Stimulated activated CD4-positive, alpha-beta T cell treated with anti-CD3 and anti-CD28 coated beads, Interleukin-12 subunit alpha, Interleukin-12 subunit beta, amount 100 ng/mL, for 4 hours (primary cell): Measurements from ENCODE around the gene CARS1.
"Not testable (repeated sequence)": the region's sequence is repeated elsewhere in the genome, so short reads cannot be mapped to it uniquely, and the experiment has no call there.

ENCODE experiments used
- DNase-seq: peaks from one replicate; pipeline ENCODE4 v3.0.0-alpha.2; 2020

The CARS1 gene

GRCh38 chr11:3089236-3090061, 32.2 kb upstream of the CARS1 start:
- DNase-seq = no peak

DNA sequence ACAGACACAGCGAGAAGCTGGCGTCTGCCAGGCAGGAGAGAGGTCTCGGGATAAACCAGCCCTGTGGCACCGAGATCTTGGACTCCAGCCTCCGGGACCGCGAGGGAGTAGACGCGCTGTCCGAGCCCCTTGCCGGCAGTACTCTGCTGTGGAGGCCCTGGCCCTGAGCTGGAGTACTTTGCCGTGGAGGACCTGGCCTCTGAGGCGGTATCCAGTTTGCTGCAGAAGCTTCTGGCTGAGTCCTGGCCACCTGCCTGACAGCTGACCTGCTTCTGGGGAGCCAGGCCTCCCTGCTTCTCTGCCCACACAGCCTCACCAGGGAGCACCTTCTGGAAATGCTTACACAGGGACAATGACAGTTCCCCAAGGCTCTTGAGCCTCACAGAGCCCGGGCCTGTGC, 31.6 kb upstream of the CARS1 start:
- DNase-seq = no peak

DNA sequence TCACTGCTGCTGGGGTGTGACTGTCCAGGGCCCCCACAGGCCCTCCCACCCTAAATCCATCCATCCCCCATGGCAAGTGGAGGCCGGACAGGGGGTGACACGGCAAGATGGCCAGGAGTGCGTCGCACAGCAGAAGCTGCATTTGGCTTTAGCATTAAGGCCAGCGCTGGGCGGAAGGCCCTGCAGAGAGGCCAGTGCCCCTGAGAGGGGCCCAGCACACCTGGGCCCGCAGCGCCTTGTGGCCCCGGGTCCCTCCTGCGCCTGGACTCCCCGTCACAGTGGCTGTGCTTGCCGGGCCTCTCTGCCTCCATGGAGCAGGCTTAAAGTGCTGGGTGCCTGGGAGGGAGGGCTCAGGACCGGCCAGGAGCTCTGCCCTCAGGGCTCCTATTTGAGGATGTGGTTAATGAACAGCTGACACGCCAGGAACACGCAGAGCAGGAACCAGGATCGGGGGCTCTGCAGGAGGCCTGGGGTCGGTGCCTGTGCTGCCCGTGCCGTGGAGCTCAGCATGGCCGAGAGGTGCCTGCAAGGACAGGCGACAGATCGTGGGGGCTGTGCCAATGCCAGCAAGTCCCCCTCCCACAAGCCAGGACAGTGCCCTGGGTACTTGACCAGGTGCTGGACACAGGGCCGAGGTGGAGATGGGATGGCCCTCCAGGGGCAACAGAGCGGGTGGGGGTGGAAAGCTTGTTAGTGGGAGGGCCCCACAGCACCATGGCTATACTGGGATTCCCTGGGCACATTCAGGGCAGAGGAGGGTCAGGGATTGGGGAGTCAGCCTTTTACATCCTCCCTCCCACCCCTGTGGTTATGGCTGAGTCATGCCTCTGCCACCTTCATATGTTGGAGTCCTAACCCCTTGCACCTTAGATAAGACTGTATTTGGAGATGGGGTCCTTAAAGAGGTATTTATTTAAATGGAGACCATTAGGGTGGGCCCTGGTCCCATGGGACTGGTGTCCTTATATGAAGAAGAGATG, 30.9 kb upstream of the CARS1 start:
- DNase-seq = no peak

DNA sequence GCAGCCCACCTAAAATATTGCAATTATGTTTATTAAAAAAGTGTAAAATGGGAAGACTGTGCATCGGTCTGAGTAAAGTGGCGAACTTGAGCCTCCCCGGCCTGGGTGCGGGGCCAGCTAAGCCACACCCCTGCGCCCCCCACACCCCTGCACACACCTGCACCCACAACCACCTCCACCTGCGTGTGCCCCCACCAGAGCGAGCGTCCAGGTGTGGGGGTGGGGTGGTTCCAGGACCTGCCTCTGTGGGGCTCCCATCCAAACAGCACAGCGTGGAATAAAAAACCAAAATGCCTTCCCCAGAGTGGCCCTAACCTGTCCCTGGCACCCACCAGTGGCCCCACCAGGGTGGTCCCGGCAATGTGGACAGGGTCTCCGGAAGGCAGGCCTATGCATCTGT, 30.1 kb upstream of the CARS1 start:
- no peak for DNase-seq

DNA sequence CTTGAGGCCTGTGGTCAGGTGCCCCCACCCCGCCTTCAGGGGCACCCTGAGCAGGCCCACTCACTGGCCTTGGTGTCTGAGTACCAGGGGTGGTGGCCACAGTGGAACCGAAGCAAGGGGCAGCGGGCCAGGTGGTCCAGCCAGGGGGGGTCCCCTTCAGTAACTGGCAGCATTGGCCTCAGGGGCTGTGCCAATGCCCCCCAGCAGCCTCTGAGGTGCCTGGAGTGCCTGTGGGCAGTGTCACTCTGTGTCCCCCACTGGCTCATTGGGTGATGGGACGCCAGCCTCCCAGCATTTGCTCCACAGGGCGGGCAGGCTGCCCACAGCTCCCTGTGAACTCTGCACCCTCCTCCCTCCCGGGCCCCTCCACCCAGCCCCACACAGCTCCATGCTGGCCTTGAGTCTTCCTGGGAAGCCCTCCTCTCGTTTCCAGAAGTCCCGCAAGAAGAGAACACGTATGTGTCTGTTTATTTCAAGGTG, 29.5 kb upstream of the CARS1 start:
- DNase-seq = no peak

DNA sequence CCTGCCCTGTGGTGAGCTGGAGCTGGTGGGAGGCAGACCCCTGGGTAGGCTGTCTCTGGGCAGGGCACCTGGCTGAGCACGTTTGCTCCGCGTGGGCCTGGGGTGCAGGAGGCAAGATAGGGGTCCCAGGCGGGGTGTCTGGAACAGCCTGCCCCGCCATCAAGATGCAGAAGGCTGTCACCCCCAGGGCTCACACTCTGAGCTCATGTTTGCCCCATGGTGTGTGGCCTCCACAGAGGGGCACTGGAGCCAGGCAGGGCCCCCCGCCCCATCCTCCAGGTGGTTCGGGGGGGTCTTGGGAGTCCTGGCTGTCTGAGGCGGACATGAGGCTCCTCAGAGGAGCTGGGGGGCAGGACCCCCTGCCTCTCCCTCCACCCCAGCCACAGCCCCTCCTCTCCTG, 28.9 kb upstream of the CARS1 start:
- DNase-seq = no peak

GRCh38 chr11:3085052-3085451, 27.8 kb upstream of the CARS1 start:
- no peak for DNase-seq

GRCh38 chr11:3083321-3083720, 26.1 kb upstream of the CARS1 start:
- no peak for DNase-seq

DNA sequence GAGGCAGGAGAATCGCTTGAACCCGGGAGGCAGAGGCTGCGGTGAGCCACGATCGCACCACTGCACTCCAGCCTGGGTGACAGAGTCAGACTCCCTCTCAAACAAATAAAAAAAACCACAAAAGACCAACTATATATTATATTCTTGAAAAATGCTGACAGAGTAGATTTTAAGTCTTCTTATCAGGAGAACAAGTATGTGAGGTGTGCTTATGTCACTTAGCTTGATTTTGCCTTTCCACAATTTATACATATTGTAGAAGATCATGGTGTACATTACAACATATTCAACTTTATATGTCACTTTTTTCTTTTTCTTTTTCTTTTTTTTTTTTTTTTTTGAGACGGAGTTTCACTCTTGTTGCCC, 24.1 kb upstream of the CARS1 start:
- no peak for DNase-seq

- no peak for DNase-seq
Observed at GRCh38 chr11:3080733-3081385, 23.6 kb upstream of the CARS1 start.

GRCh38 chr11:3080104-3080503, 22.9 kb upstream of the CARS1 start:
- DNase-seq = no peak

DNA sequence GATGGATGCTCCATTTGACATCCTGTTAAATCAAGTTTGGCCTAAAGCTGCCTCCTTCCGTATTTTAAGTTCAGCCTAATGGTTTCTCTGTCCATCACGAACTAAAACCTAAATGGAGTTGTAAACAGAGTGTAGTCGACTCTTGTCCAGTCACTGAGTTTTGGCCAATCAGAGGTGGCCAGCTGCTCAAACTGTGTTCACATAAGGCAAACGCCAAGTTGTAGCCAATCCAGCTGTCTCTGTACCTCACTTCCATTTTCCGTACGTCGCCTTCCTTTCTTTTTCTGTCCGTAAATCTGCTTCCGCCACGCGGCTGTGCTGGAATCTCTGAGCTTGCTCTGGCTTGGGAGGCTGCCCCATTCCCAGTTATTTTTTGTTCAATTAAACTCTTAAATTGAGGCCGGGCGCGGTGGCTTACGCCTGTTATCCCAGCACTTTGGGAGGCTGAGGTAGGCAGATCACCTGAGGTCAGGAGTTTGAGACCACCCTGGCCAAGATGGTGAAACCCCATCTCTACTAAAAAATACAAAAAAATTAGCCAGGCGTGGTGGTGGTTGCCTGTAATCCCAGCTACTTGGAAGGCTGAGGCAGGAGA, 20.7 kb upstream of the CARS1 start:
- DNase-seq = no peak

- DNase-seq = no peak
Observed at GRCh38 chr11:3077189-3077836, 20.1 kb upstream of the CARS1 start.

GRCh38 chr11:3074912-3075589, 17.8 kb upstream of the CARS1 start:
- DNase-seq = no peak

DNA sequence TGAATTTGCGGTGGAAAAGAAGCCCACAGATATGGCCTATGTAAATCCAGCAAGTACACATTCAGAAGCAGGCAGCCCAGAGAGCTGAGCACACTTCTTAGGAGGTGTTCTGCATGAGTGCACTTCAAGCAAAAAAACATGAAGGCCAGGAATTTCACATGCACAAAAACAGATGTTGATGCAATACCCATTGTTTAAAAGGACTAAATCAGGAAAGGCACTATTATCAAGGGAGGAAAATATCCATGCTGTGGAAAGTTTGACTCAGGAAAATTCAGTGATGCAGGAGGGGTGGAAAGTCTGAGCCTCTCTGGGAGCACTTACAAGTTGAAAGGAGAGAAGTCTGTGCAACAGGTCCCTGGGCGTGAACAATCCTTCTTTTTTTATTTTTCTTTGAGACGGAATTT, 15.8 kb upstream of the CARS1 start:
- DNase-seq = no peak

- no peak for DNase-seq
Observed at GRCh38 chr11:3069425-3069824, 12.2 kb upstream of the CARS1 start.

- not testable (repeated sequence) for DNase-seq
Observed at GRCh38 chr11:3066308-3066707, 9.1 kb upstream of the CARS1 start.

DNA sequence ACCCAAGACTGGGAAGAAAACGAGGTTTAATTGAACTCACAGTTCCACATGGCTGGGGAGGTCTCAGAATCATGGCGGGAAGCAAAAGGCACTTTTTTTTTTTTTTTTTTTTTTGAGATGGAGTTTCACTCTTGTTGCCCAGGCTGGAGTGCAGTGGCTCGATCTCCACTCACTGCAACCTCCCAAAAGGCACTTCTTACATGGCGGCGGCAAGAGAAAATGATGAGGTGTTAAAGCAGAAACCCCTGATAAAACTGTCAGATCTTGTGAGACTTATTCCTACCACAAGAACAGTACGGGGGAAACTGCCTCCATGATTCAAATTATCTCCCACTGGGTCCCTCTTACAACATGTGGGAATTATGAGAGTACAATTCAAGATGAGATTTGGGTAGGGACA, 7.5 kb upstream of the CARS1 start:
- not testable (repeated sequence) for DNase-seq

GRCh38 chr11:3063876-3064275, 6.7 kb upstream of the CARS1 start:
- DNase-seq = not testable (repeated sequence)

DNA sequence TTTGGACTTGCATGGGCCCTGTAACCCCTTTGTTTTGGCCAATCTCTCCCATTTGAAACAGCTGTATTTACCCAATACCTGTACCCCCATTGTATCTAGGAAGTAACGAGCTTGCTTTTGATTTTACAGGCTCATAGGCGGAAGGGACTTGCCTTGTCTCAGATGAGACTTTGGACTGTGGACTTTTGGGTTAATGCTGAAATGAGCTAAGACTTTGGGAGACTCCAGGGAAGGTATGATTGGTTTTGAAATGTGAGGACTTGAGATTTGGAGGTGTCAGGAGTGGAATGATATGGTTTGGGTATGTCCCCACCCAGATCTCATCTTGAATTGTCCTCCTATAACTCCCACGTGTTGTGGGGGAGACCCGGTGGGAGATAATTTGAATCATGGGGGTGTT, 6.2 kb upstream of the CARS1 start:
- not testable (repeated sequence) for DNase-seq

GRCh38 chr11:3060436-3061025, 3.3 kb upstream of the CARS1 start:
- no peak for DNase-seq
